ENCODE measurements around the gene TMEM184B. TPM values are rescaled to one million over a fixed set of nuclear protein-coding genes. Genes with fewer than 3 reads are reported as not detected.
A peak's percentile ranks its signal among the peaks of the same experiment; 100 is the strongest.

The TMEM184B gene
- polyA plus RNA-seq (2011; rRNA removed): 26.5 and 75.5 TPM in 2 replicates
- polyA minus RNA-seq (2011; rRNA and poly(A)+ RNA removed): 35.2 and 48.1 TPM in 2 replicates

- TF ChIP-seq, protein P1, sequence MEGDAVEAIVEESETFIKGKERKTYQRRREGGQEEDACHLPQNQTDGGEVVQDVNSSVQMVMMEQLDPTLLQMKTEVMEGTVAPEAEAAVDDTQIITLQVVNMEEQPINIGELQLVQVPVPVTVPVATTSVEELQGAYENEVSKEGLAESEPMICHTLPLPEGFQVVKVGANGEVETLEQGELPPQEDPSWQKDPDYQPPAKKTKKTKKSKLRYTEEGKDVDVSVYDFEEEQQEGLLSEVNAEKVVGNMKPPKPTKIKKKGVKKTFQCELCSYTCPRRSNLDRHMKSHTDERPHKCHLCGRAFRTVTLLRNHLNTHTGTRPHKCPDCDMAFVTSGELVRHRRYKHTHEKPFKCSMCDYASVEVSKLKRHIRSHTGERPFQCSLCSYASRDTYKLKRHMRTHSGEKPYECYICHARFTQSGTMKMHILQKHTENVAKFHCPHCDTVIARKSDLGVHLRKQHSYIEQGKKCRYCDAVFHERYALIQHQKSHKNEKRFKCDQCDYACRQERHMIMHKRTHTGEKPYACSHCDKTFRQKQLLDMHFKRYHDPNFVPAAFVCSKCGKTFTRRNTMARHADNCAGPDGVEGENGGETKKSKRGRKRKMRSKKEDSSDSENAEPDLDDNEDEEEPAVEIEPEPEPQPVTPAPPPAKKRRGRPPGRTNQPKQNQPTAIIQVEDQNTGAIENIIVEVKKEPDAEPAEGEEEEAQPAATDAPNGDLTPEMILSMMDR (IDR thresholded peaks at IDR 0.05; ENCODE audit: insufficient read depth, low read depth, low read length): no peak
- CTCF ChIA-PET: no interaction called here
- POLR2A ChIA-PET: no interaction called here
- Histone ChIP-seq H3K27me3 (ENCODE audit: control insufficient read depth, insufficient read depth, low read length) (no peaks in the 10 kb centered on the region), H3K36me3 (ENCODE audit: control insufficient read depth, insufficient read depth, low read length) (peaks cover 2% of the 10 kb centered on the region; the same call in 1 of the 2 replicates), H3K4me3 (ENCODE audit: low read depth, low read length) (peak within 1 kb of the TSS; percentile 97)
- no peak for DNase-seq (ENCODE audit: low read depth)
These were observed at the start of gene TMEM184B for GRCh38 chr22:38272373-38273134. Gene TMEM184B (minus strand): TSS chr22:38273010. CDS start chr22:38247961, 25,049 bp downstream.

DNA sequence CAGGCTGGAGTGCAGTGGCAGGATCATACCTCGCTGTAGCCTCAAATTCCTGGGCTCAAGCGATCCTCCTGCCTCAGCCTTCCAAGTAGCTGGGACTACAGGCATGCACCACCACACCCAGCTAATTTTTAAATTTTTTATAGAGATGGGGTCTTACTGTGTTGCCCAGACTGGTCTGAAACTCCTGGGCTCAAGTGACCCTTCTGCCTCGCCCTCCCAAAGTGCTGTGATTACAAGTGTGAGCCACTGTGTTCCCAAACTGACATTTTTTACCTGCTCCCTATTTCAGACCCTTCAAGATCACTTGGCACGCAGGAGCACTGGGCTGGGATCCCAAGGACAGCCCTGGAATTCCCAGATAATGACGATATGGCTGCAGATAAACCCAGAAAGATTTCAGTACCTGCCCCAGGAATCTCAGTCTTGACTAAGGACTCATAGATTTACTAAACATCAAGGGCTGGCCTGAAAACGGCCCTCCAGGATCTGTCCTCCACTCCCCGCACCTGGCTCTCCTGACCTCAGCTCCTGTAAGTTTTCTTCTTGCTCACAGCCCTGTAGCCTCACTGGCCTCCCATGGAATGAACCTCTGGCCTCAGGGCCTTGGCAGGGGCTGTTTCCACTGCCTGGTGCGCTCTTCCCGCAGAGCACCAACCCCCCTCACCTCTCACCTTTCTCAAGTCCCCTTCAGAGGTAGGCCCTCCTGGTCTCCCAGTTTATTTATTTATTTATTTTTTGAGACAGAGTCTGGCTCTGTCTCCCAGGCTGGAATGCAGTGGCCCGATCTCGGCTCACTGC lies 48.0 kb upstream of the TMEM184B start:
- no peaks in the 10 kb centered on the region for H3K36me3 ChIP-seq (ENCODE audit: control insufficient read depth, insufficient read depth, low read length)
- no peaks in the 10 kb centered on the region for H3K27me3 ChIP-seq (ENCODE audit: control insufficient read depth, insufficient read depth, low read length)
- TF ChIP-seq, protein P1 (IDR thresholded peaks at IDR 0.05; ENCODE audit: insufficient read depth, low read depth, low read length): no peak
- no peak for DNase-seq (ENCODE audit: low read depth)
- CTCF ChIA-PET: interaction anchor here (0.6 kb wide), 1 partner anchor 77 kb away, joined by 4 read pairs; no protein-coding TSS in a partner anchor
- no peak overlapping the region for H3K4me3 ChIP-seq (ENCODE audit: low read depth, low read length)
- POLR2A ChIA-PET: interaction anchor here (0.5 to 0.6 kb wide), 2 partner anchors 20 to 54 kb away, joined by 3 read pairs; no protein-coding TSS in a partner anchor

DNA sequence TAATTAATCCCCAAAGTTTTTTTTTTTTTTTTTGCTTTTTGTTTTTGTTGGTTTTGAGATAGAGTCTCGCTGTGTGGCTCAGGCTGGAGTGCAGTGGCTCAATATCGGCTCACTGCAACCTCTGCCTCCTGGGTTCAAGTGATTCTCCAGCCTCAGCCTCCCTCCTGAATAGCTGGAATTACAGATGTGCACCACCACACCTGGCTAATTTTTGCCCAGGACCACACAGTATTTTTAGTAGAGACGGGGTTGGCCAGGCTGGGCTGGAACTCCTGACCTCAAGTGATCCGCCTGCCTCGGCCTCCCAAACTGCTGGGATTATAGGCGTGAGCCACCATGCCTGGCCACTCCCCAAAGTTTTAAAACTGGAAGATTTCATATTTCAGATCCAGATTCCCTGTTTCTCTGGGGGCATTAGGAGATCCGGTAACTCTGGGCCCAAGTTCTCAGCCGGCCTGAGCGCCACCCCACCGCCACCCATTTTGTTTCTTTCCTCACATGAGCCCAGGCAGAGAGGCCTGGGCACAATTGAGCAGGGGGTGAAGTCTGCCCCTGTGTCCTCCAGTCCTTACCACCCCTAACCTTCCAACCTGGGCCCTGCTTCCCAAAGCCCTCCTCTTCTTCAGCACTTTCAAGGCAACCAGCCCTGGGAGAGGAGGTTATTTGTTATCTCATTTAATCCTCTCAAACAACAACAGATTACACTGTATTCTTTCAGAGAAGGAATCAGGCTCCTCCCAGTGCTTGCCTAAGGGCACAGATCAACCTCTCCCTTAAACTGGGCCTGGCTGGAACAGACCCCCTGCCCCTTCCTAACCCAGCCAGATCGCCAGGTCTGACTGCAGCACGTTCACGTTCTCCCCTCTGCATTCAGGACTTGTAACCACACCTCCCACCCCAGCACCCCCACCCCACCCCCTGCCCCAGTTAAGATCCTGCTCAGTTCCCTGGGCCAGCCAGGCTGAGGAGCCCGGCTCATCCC lies 46.3 kb upstream of the TMEM184B start:
- CTCF ChIA-PET: interaction anchor here (1.4 to 1.9 kb wide), 2 partner anchors 14 to 115 kb away, joined by 4 to 5 read pairs; no protein-coding TSS in a partner anchor
- TF ChIP-seq, protein P1 (IDR thresholded peaks at IDR 0.05; ENCODE audit: insufficient read depth, low read depth, low read length): no peak
- H3K36me3 ChIP-seq (ENCODE audit: control insufficient read depth, insufficient read depth, low read length): peaks cover 1% of the 10 kb centered on the region; the same call in 1 of the 2 replicates
- no peak overlapping the region for H3K4me3 ChIP-seq (ENCODE audit: low read depth, low read length)
- H3K27me3 ChIP-seq (ENCODE audit: control insufficient read depth, insufficient read depth, low read length): no peaks in the 10 kb centered on the region
- DNase-seq (ENCODE audit: low read depth): no peak
- POLR2A ChIA-PET: no interaction called here

DNA sequence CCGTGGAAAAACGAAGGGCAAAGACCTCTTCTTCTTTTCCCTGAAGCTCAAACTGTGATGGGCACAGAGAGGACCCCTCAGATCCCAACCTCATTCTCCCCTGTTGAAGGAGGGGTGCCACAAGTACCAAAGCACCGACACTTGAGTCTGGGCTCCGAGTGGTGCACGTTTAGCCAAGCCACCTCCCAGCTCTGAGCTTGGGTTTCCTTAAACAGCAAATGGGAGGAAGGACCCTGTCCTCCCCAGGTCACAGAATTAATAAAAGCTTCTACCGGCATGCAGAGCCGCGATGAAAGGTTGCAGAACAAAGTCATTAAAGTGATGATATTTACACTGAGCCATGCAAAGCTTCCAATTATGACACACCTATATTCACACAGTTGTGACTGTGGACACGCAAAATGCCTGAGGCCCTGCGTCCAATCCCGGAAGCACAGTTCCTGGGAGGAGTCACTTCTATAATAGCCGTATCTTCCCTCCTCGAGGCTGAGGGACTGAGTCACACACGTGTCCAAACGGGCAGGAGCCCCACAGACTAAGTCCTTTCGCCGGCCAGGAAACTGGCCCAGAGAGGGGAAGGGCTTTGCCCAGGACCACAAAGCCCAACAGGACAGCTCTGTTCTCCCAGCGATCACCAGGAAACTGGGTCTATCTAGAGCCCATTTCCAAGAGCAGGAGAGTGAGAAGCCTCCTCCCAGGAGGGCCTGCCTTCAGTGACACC lies 45.3 kb upstream of the TMEM184B start:
- peaks cover 3% of the 10 kb centered on the region; the same call in 1 of the 2 replicates for H3K36me3 ChIP-seq (ENCODE audit: control insufficient read depth, insufficient read depth, low read length)
- no peaks in the 10 kb centered on the region for H3K27me3 ChIP-seq (ENCODE audit: control insufficient read depth, insufficient read depth, low read length)
- H3K4me3 ChIP-seq (ENCODE audit: low read depth, low read length): peak overlapping the region; percentile 45
- ChIA-PET POLR2A (interaction anchor here (0.7 kb wide), 1 partner anchor 9 kb away, joined by 3 read pairs; no protein-coding TSS in a partner anchor), CTCF (interaction anchor here (1.2 to 1.9 kb wide), 3 partner anchors 14 to 204 kb away, joined by 4 to 5 read pairs (median 4); no protein-coding TSS in a partner anchor)
- peak; percentile 75 for DNase-seq (ENCODE audit: low read depth)
- TF ChIP-seq, protein P1 (IDR thresholded peaks at IDR 0.05; ENCODE audit: insufficient read depth, low read depth, low read length): no peak
